NCI-H146 (cell line): Measurements from ENCODE around the gene DLG1.
"Not testable (repeated sequence)": the region's sequence is repeated elsewhere in the genome, so short reads cannot be mapped to it uniquely, and the experiment has no call there.

Source experiments
- DNase-seq: peaks from one replicate; lab custom pipeline; 2025; lab: John Stamatoyannopoulos, UW

The DLG1 gene

GRCh38 chr3:197289726-197290125 lies 8.7 kb downstream of the DLG1 start:
- DNase-seq: no peak

DNA sequence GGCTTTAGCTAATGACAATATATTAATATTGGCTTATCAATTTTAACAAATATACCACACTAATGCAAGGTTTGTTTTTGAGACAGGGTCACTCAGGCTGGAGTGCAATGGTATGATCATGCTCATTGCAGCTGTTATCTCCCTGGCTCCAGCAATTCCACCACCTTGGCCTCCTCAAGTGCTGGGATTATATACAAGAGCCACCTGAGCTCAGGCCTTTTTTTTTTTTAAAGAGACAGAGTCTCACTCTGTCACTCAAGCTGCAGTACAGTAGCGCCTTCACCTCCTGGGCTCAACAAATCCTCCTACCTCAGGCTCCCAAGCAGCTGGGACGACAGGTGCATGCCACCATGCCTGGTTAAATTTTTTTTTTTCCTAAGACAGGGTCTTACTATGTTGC lies 11.7 kb downstream of the DLG1 start:
- DNase-seq: no peak

GRCh38 chr3:197285557-197285956 lies 12.9 kb downstream of the DLG1 start:
- no peak for DNase-seq

GRCh38 chr3:197283045-197283444 lies 15.4 kb downstream of the DLG1 start:
- no peak for DNase-seq

GRCh38 chr3:197281849-197282248 lies 16.6 kb downstream of the DLG1 start:
- no peak for DNase-seq

DNA sequence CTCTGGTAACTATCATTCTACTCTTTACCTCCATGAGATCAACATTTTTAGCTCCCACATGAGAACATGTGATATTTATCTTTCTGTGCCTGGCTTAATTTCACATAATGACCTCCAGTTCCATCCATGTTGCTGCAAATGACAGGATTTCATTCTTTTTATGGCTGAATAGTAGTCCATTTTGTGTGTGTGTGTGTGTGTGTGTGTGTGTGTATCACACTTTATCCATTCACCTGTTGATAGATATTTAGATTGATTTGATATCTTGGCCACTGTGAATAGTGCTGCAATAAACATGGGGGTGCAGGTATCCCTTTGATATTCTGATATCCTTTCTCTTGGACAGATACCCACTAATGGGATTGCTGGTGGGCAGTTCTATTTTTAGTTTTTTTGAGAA lies 18.3 kb downstream of the DLG1 start:
- DNase-seq: no peak

DNA sequence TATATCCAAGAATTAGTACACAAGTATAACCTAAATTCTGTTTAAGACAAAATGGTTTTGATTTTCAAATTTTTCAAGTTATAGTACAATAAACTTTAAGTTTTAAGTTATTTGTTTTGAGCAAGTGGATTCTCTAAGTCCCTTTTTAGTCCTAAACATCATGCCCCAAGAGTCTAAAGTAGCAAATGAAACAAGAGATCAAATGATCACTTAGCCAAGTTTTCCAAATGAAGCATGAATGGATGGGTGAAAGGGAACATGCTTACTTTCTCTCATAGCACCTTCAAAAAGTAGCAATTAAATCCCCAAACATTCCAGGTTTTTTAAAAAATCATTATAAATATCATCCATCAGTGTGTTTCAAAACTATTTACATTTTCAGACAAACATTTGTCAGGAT lies 19.5 kb downstream of the DLG1 start:
- no peak for DNase-seq

- not testable (repeated sequence) for DNase-seq
Observed at GRCh38 chr3:197276808-197277207, 21.6 kb downstream of the DLG1 start.

DNA sequence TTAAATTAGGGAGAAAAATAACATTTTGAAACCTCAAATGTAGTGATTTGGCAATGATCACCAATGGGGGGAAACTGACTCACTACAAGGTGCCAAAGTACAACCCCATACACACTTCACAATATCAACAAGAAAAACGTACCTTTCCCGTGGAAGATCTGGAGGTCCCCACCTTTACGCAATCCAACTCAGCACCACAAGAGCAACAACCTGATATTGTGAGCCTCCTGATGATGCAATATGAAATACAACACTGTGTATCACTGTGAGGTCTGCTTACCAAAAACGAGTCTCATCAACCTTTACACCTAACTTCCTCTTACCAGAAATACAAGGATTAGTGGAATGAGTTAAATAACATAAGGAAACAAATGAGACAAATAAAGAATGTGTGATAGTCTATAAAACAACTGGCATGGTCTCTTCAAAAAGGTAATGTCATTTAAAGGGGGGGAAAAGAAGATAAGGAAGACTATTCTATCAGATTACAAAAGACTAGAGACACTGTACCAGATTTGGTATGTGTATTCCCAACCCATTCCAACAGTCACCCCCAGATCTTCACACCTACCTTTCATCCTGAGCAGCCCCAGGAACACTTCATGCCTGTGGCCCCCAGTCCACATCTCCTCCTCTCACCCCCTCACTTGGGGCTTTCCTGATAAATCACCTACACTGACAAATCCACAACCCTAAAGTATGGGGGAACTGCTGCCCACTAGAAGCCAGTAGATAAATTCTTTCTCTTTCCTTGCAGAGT lies 27.7 kb downstream of the DLG1 start:
- no peak for DNase-seq

- no peak for DNase-seq
Observed at GRCh38 chr3:197269024-197269423, 29.4 kb downstream of the DLG1 start.

DNA sequence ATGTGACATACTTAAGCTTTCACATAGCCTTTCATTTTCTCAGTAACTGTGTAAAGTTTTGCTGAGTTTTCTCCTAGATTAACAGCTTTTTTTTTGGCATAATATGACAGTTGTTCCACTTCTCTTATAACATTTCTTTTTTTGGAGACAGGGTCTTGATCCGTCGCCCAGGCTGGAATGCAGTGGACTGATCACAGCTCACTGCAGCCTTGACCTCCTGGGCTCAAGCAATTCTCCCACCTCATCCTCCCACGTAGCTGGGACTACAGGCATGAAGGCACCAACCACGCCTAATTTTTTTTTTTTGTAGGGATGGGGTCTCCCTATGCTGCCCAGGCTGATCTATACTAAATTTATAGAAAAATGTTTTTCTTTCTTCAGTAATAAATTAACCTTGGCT lies 30.1 kb downstream of the DLG1 start:
- DNase-seq: no peak

DNA sequence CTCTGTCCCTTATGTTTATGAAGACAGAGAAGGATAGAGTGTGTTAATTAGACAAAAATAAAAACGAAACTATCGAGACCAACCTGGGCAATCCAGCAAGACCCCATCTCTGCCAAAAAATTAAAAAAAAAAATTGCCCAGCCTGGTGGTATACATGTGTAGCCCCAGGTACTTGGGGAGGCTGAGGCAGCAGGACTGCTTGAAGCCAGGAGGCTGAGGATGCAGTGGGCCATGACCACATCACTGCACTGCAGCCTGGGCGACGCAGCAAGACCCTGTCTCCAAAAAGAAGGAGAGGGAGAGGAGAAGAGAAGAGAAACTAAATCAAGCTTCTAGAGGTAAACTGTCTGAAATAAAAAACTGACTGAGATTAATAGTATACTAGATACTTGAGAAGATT lies 32.1 kb downstream of the DLG1 start:
- DNase-seq: no peak

- no peak for DNase-seq
Observed at GRCh38 chr3:197262709-197263108, 35.7 kb downstream of the DLG1 start.

DNA sequence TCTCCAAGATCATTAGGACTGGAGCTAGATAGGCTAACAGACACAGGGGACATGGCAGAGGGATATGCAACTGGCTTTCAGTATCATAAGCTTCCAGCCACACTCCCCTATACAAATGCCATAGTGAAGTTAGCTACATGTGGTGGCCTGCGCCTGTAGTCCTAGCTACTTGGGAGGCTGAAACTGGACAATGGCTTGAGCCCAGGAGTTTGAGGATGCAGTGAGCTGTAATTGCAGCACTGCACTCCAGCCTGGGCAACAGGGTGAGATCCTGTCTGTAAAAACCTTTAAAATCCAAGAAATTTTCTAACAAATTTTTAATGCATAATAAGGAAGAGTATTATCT lies 37.3 kb downstream of the DLG1 start:
- DNase-seq: no peak

DNA sequence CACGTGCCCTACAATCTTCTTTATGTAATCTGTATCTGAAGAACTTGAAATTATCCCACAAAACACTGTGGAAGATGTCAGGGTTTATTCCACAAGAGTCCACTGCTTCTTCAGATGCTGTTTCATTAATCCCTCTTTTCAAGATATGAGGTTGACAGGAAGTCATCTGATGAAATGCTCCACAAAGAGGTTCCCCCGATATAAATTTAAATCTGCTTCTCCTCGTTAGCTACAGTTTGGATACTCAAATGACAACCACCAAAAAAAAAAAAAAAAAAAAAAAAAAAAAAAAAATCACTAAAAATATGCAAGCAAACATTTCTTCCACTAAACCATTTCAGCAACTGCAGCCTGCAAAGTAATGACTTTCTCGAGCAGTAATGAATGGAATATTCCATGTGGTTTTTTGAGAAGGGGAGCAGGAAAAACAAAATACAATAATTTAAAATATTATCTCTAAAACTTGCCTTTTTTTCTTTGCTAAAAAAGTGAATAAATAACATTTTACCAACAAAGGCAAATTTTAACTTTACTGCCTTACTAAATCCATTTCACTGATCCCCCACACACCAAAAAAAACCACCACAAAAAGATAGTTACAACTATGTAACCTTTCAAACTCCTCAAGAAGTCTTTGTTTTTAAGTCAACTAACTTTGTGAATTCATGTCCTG lies 37.8 kb downstream of the DLG1 start:
- no peak for DNase-seq

DNA sequence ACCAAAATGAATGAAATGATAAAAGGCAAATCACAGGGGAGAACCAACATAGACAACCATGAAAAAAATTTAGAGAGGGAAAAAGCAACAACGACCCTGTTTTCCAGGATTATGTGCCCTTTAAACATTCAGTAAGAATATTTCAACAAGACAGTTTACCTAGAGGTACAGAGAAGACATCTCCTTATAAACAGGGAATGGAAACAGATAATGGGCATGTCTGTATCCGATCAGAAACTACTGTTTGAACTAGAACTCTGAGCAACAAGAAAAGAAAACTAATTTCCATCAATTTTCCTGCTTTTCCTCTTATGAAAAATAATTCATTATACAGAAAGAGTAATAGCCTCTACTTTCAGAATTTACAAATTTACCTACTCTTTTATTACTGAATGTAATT lies 39.3 kb downstream of the DLG1 start:
- DNase-seq: no peak

DNA sequence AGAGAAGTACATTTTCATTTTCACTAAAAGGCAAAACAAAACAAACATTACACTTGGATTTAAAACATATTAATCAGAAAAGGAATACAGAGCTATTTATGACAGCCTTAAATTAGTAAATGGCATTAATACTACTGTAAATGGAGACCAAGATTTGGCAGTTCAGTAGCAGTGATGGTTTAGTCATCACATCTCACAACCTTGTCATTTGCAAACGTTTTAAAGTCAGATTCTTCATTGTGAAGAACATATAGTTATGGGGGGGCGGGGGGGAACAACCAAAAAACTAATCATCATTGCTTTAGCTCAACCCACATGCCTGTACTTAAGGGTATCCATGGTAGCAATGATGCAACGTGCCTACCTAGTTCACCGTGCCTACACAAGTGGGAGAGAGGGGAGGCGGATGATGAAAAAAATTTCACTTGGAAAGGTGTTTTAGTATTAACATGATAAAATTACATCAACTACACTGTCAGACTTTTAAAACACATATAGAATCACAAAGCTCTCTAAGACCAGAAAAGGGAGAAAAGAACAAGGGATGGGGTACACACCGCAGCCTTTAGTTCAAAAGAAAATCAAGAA lies 40.1 kb downstream of the DLG1 start:
- DNase-seq: no peak

- DNase-seq: no peak
Observed at GRCh38 chr3:197257711-197258110, 40.7 kb downstream of the DLG1 start.

DNA sequence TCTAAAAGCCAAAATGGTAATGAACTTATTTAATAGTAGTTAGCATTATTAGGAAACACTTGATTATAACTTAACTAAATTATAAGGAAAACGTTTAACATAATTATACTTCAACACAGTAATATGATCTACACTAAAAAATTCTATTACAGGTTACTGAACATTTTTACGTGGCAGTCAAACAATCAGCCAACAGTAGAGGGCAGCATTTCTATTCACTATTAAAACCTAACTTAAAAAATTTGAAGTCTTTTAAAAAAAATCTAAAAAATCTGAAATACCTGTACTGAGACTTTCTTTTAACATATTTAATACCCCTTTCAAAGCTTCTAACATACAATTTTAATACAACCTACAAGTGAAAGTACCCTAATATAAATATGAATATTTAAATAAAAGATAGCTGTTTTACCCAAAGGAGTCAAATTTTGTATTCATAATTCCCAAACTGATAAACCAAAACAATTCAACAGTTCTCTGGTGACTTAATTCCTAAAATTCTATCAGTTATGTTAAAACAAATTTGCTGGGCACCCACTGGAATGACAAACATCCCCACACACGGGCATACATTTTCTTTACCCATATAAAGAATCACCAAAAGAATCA lies 41.5 kb downstream of the DLG1 start:
- peak; percentile 34 for DNase-seq

DNA sequence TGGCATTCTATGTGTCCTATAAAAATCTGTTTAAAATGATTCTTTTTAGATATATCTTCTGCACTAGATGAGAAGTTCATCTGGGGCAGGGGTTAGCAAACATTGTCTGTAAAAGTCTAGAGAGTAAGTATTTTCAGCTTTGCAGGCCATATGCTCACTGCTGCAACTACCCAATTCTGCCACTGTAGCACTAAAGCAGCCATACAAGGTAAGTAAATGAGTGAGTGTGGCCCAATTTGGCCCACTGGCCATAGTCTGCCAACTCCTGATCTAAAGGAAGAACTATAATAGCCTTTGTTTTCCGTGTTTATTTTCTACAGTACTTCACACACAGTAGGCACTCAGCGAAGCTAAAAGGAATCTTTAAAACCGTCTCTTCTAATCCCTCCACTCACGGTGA lies 42.3 kb downstream of the DLG1 start:
- no peak for DNase-seq

DNA sequence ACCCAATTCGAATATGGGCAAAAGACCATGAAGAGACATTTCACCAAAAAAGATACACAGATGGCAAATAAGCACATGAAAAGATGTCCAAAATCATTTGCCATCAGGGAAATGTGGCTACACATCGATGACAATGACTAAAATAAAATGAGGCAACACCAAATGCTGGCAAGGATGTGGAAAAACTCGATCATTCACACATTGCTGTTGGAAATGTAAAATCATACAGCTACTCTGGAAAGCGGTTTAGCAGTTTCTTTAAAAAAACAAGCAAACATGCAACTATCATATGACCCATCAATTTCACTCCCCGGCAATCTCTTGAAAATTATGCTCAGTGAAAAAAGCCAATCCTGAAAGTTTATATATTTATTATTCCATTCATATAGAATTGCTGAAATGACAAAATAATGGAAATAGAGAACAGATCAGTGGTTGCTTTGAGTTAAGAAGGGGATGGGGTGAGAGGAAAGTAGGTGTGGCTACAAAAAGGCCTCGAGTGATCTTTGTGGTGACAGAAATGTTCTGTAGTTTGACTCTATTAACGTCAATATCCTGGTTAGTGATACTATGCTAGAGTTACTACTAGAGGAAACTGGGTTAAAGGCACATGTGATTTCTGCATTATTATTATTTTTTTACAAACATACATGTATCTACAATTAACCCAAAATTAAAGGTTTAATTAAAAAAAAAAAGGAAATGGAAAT lies 45.0 kb downstream of the DLG1 start:
- no peak for DNase-seq

GRCh38 chr3:197249542-197249941 lies 48.9 kb downstream of the DLG1 start:
- no peak for DNase-seq

GRCh38 chr3:197248341-197248740 lies 50.1 kb downstream of the DLG1 start:
- no peak for DNase-seq
